B cell (primary cell): Measurements from ENCODE around the gene HSPB7. TPM values are rescaled to one million over a fixed set of nuclear protein-coding genes. Genes with fewer than 3 reads are reported as not detected.
"Not testable (repeated sequence)": the region's sequence is repeated elsewhere in the genome, so short reads cannot be mapped to it uniquely, and the experiment has no call there.

Experiments
- ATAC-seq: fragments of 200-7000 bp; cut with Tn5 transposase; one replicate; pipeline ENCODE4 v1.10.0; 2021; ENCODE audit warnings: low read depth, mild to moderate bottlenecking, moderate number of reproducible peaks, moderate library complexity
- CTCF ChIA-PET: fragments of 350-600 bp; sonication (Branson Sonifier 250); formaldehyde crosslinking; loops from one replicate; lab custom pipeline; 2021; ENCODE audit warnings: antibody characterized with exemption, inconsistent platforms; lab: Charles Lee
- POLR2A ChIA-PET: fragments of 350-600 bp; sonication (Branson Sonifier 250); formaldehyde crosslinking; loops from one replicate; lab custom pipeline; 2021; ENCODE audit warnings: antibody characterized with exemption; lab: Charles Lee
- DNase-seq: peaks from one replicate; pipeline ENCODE4 v3.0.0; 2013
- H2AFZ ChIP-seq: 2 replicates; pipeline ENCODE4 v1.6.1; 2012; ENCODE audit warnings: mild to moderate bottlenecking, low read depth, low read length; ENCODE audit not compliant: insufficient read depth, poor library complexity, severe bottlenecking
- H3K27ac ChIP-seq, 2 donors: 1 replicate in 1 of 2; 2 replicates in 1 of 2; pipeline ENCODE4 v1.5.1; 2012 to 2013; ENCODE audit warnings: low read length in 2 of 2, mild to moderate bottlenecking in 2 of 2, moderate library complexity in 1 of 2
- H3K27me3 ChIP-seq, 4 experiments: fragments of 200-600 bp in 1 of 4; sonication (generic) in 1 of 4; replicated peaks in 1 of 4; 1 replicate in 2 of 4; 2 replicates in 2 of 4; pipeline versions ENCODE4 v1.6.1 to v1.7.0; 2013 to 2016; ENCODE audit warnings: low read length in 3 of 4, mild to moderate bottlenecking in 2 of 4, mixed read lengths in 1 of 4, moderate library complexity in 1 of 4; ENCODE audit not compliant: insufficient read depth in 4 of 4, control insufficient read depth in 3 of 4; ENCODE audit errors: control extremely low read depth in 1 of 4
- H3K36me3 ChIP-seq, 2 experiments: replicated peaks in 1 of 2; 1 replicate in 1 of 2; 2 replicates in 1 of 2; pipeline versions ENCODE4 v1.6.1 to v1.7.1; 2013; ENCODE audit warnings: low read length in 1 of 2; ENCODE audit not compliant: insufficient read depth in 2 of 2, control insufficient read depth in 1 of 2; ENCODE audit errors: control extremely low read depth in 1 of 2, extremely low read depth in 1 of 2
- H3K4me1 ChIP-seq, 2 donors: fragments of 200-600 bp in 1 of 2; sonication (generic) in 1 of 2; 1 replicate in 1 of 2; 2 replicates in 1 of 2; pipeline versions ENCODE4 v1.5.1 to v1.6.1; 2013 to 2017; ENCODE audit warnings: low read length in 2 of 2; ENCODE audit not compliant: control insufficient read depth in 2 of 2, insufficient read depth in 2 of 2
- H3K4me2 ChIP-seq: replicated peaks from 2 replicates; pipeline ENCODE3; 2012; ENCODE audit warnings: mild to moderate bottlenecking, low read depth, low read length; ENCODE audit not compliant: poor library complexity, severe bottlenecking
- H3K4me3 ChIP-seq, 5 experiments: fragments of 200-600 bp in 1 of 5; sonication (generic) in 1 of 5; 1 replicate in 3 of 5; 2 replicates in 2 of 5; pipeline versions ENCODE4 v1.5.1 to v1.7.0; 2011 to 2016; ENCODE audit warnings: low read length in 4 of 5, mild to moderate bottlenecking in 4 of 5, low read depth in 2 of 5, control low read depth in 1 of 5, moderate library complexity in 1 of 5; ENCODE audit not compliant: insufficient read depth in 1 of 5; ENCODE audit errors: control extremely low read depth in 1 of 5, extremely low read depth in 1 of 5
- H3K79me2 ChIP-seq: fragments of 200-600 bp; sonication (generic); one replicate; pipeline ENCODE4 v1.6.0; 2016; ENCODE audit warnings: low read length; ENCODE audit not compliant: control insufficient read depth, insufficient read depth
- H3K9ac ChIP-seq: fragments of 200-600 bp; sonication (generic); 2 replicates; pipeline ENCODE4 v1.6.1; 2017; ENCODE audit warnings: mild to moderate bottlenecking, low read length, moderate library complexity
- H3K9me3 ChIP-seq, 3 donors: one replicate each; pipeline versions ENCODE4 v1.6.1 to v1.7.1; 2013; ENCODE audit warnings: low read length in 2 of 3; ENCODE audit not compliant: control insufficient read depth in 2 of 3, insufficient read depth in 1 of 3; ENCODE audit errors: control extremely low read depth in 1 of 3
- H4K20me1 ChIP-seq: 2 replicates; pipeline ENCODE4 v1.6.0; 2012; ENCODE audit warnings: mild to moderate bottlenecking, low read length; ENCODE audit not compliant: insufficient read depth, control insufficient read depth, poor library complexity, severe bottlenecking
- H3K27ac Mint-ChIP-seq: one replicate; pipeline ENCODE4 v1.8.0; 2021; ENCODE audit warnings: mixed read lengths
- H3K27me3 Mint-ChIP-seq: one replicate; pipeline ENCODE4 v1.8.0; 2021; ENCODE audit warnings: mixed read lengths
- H3K4me1 Mint-ChIP-seq: one replicate; pipeline ENCODE4 v1.8.0; 2021; ENCODE audit warnings: mixed read lengths
- H3K4me3 Mint-ChIP-seq: one replicate; pipeline ENCODE4 v1.8.0; 2021; ENCODE audit warnings: mixed read lengths
- H3K9me3 Mint-ChIP-seq: one replicate; pipeline ENCODE4 v1.8.0; 2022; ENCODE audit warnings: mixed read lengths; ENCODE audit not compliant: insufficient read depth
- CTCF ChIP-seq: fragments of 200-600 bp; IDR thresholded peaks from one replicate; pipeline ENCODE4 v1.8.0; 2022; ENCODE audit warnings: antibody characterized with exemption, mild to moderate bottlenecking
- EZH2 ChIP-seq: IDR thresholded peaks from 2 replicates; pipeline ENCODE4 v1.6.1; 2012; ENCODE audit warnings: borderline replicate concordance, low read depth, mild to moderate bottlenecking, moderate library complexity, low read length; ENCODE audit not compliant: insufficient read depth, poor library complexity, severe bottlenecking
- WGBS: methylation state at CpG from one replicate; pipeline ENCODE4 v1.1.5; 2013; ENCODE audit warnings: missing lambda C conversion rate; ENCODE audit not compliant: insufficient coverage; 5-methylcytosine and 5-hydroxymethylcytosine counted together
- intact Hi-C: fragments of 100-400 bp; cut with micrococcal nuclease; formaldehyde crosslinking; loops from one replicate; pipeline ENCODE4 v1.10.0; 2022
- polyA plus RNA-seq: library from polyadenylated mRNA; depleted of rRNA; stranded (reverse); fragments of >200 nt; gene quantifications from 2 replicates; pipeline ENCODE4 v1.2.3, GENCODE V29; 2012
- total RNA-seq, 2 donors: library from RNA; stranded (reverse); fragments of 120-200 nt in 1 of 2; gene quantifications; 1 replicate in 1 of 2; 2 replicates in 1 of 2; pipeline versions ENCODE4 v1.2.3 to v1.2.4, GENCODE V29; 2013 to 2022

HSPB7 gene
- total and polyA plus RNA-seq, 2 donors (not counting 1 experiment from before 2014, with no cell fraction given) = not detected

GRCh38 chr1:16029288-16029687, 11.4 kb upstream of the HSPB7 start:
- Histone ChIP-seq H3K9me3 (no peaks in the 10 kb centered on the region), H3K4me1 (peaks cover 6 to 11% of the 10 kb centered on the region in 2 donors), H3K36me3 (no peaks in the 10 kb centered on the region), H3K4me3 (no peak overlapping the region), H4K20me1 (no peaks in the 10 kb centered on the region), H3K27me3 (peaks cover 0 to 30% (median 6%) of the 10 kb centered on the region in 4 experiments), H2AFZ (no peak overlapping the region), H3K9ac (no peak overlapping the region), H3K79me2 (no peaks in the 10 kb centered on the region), H3K4me2 (no peak overlapping the region), H3K27ac (no peak overlapping the region)
- Mint-ChIP-seq H3K4me1 (peaks cover 7% of the 10 kb centered on the region), H3K4me3 (no peak overlapping the region), H3K9me3 (no peaks in the 10 kb centered on the region), H3K27me3 (peaks cover 30% of the 10 kb centered on the region), H3K27ac (no peak overlapping the region)
- TF ChIP-seq CTCF (no peak), EZH2 (no peak)
- CTCF ChIA-PET = no interaction called here
- DNase-seq = no peak
- no peak for ATAC-seq
- POLR2A ChIA-PET = no interaction called here
- intact Hi-C loops = no loop called here
- WGBS = no CpG with 5 or more reads among the region's 1 CpG

- DNase-seq, H3K4me3 ChIP-seq, H3K9me3 Mint-ChIP-seq, H3K9me3 ChIP-seq, H4K20me1 ChIP-seq, H3K27ac ChIP-seq, H2AFZ ChIP-seq, H3K4me3 Mint-ChIP-seq, CTCF ChIA-PET, H3K4me1 Mint-ChIP-seq, ATAC-seq, H3K27ac Mint-ChIP-seq, H3K79me2 ChIP-seq, intact Hi-C loops, POLR2A ChIA-PET, H3K4me2 ChIP-seq, H3K9ac ChIP-seq, H3K36me3 ChIP-seq: not testable (repeated sequence)
- 88% methylated on average over 4 of the region's 13 CpGs for WGBS
- peaks cover 30% of the 10 kb centered on the region for H3K27me3 Mint-ChIP-seq
- peaks cover 6 to 11% of the 10 kb centered on the region in 2 donors for H3K4me1 ChIP-seq
- peaks cover 0 to 30% (median 6%) of the 10 kb centered on the region in 4 experiments for H3K27me3 ChIP-seq
These were observed 11.1 kb upstream of the HSPB7 start for GRCh38 chr1:16029003-16029268.
